Left lobe of liver (tissue), 2 donors: ENCODE results near the gene KRT34. TPM values are rescaled to one million over a fixed set of nuclear protein-coding genes. Genes with fewer than 3 reads are reported as not detected.

Experiments used
- ATAC-seq: fragments of 200-7000 bp; cut with Tn5 transposase; one replicate; pipeline ENCODE4 v1.9.1; 2020; ENCODE audit warnings: mild to moderate bottlenecking, moderate library complexity
- DNase-seq: peaks from one replicate; pipeline ENCODE4 v3.0.0-alpha.2; 2020; ENCODE audit warnings: low spot score
- total RNA-seq: library from RNA; stranded (reverse); gene quantifications from one replicate; pipeline ENCODE4 v1.2.1, GENCODE V29; 2021
- donor health status: DM: no; HTN: no; CAD: no; lungs with moderate emphysema.
- donor health status: DM: no; HTN: yes; CAD: no.

The KRT34 gene
- total RNA-seq, 1 donor from 2014 or later, result not detected

DNA sequence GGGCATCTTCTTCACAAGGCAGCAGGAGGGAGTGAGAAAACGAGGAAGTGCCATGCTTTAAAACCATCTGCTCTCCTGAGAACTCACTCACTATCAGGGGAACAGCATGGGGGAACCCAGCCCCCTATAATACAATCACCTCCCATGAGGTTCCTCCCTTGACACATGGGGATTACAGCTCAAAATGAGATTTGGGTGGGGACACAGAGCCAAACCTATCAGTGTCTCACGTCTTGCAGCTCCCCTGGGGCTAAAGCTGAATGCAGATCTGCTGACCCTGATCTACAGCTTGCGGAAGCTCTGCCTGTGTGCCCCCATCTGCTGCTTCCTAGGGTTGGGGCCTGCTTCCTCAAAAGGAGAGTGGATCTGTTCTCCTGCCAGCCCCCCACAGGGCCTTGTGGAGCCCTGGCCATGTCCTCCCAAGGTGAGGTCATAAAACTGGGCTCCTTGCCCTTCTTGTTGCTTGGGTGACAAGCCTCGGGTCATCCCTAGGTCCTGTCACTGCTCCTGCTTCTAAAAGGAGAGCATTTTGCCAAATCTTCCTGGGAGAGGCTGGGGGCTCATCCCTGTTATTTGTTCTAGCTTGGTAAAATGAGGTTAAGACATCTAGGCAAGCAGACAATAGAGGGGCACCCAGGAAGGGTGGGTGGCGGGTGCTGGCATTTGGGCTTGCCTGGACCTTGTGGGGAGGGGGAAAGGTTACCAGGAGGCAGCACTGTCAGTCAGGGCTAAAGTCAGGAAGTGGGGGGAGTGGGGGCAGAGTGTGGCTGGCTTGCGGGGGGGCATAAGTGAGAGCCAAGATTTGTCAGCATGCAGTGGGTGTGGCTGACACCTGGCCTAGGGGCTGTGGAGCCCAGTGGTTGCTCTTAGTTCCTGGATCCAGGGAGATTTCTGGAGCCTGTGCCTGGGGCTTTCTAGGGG, 47.5 kb downstream of the KRT34 start:
- DNase-seq (no peak), ATAC-seq (no peak)

DNA sequence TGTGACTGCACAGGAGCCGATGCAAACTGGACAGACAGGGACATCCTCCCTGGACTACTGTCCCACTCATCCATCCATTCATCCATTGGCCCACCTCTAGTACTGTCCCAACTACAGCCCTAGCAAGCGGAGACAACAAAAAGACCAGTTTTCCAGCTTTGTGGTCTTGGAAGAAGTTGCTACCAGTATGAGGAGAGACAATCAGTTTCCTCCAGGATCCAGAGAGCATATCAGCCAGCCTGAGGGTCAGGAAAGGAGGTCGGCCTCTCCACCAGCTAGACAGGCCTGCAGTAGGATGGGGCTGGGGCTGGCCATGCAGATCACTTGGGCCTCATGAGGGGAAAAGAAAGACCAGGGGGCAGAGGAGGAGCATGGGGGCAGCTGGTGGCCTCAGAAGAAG, 48.3 kb downstream of the KRT34 start:
- ATAC-seq (no peak), DNase-seq (no peak)

DNA sequence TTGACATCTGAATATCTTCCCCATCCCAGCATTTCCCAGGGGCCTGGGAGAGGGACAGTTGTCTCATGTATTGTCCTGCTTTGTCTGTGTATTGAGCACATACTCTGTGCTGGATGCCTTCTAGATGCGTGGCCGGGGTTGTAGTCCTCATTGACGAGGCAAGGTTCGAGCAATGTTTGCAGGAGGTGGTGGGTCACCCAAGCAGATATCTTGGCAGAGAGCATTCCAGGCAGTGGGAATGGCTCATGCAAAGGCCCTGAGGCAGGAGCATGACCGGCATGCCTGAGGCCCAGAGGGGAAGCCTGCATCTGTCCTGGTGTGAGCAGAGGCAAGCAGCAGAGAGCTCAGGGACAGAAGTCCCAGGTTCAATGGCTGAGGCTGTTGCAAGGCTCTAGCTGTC, 49.0 kb downstream of the KRT34 start:
- no peak for ATAC-seq
- no peak for DNase-seq

DNA sequence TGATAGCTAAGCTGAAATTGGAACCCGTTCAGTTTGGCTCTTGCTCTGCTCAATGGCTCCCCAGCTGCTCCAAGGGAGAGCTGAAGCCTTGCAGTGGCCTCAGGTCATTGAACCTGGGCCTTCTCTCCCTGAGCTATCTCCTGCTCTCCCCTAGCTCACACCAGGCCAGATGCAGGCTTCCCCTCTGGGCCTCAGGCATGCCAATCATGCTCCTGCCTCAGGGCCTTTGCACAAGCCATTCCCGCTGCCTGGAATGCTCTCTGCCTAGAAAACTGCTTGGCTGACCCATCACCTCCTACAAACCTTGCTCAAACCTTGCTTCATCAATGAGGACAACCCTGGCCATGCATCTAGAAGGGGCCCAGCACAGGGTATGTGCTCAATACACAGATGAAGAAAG, 49.9 kb downstream of the KRT34 start:
- no peak for ATAC-seq

GRCh38 chr17:41331606-41332005, 50.5 kb downstream of the KRT34 start:
- ATAC-seq (no peak), DNase-seq (no peak)

More for the DNA sequence above, 49.9 kb downstream of the KRT34 start:
- DNase-seq, result no peak

DNA sequence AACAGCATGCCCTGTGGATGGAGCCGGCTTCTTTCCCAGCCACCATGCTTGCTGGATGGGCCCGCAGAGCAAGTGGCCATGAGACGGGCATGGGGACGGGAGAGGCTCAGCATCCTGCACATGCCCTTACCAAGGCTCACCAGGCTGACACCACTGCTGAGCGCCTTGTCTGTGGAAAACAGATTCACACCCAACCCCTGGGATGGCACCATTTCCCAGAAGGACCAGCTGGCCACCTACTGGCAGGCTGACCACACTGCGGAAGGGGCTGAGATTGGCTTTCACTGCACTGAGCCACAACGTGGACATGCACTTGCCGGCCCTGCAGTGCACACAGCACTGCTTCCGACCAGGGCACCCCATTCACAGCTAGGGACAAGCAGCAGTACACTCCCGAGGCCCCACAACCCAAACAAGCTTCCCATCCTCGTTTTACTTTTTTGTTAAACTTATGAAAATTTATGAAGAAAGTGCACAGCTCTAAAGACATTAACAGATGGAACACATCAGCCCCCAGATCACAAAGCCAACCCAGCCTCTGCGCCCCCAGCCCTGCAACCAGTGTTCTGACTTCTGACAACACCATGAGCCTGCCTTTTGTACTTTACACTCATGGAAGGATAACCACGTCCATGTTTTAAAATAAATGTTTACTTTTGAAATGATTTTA, 52.7 kb downstream of the KRT34 start:
- DNase-seq (no peak), ATAC-seq (peak; percentile 79)

- no peak for DNase-seq
These were observed 53.9 kb downstream of the KRT34 start for GRCh38 chr17:41328207-41328606.

More at GRCh38 chr17:41328207-41328606, 53.9 kb downstream of the KRT34 start:
- ATAC-seq, result no peak

Other genes with a start within 250 kb of the KRT34 start
- not detected for gene KRTAP4-6, start 241.8 kb downstream of the KRT34 start, total RNA-seq
- gene KRTAP4-5, start 232.5 kb downstream of the KRT34 start, total RNA-seq, result not detected
- not detected for gene KRTAP4-4, start 221.6 kb downstream of the KRT34 start, total RNA-seq
- not detected for gene KRTAP4-3, start 214.1 kb downstream of the KRT34 start, total RNA-seq
- not detected for gene KRTAP4-2, start 204.1 kb downstream of the KRT34 start, total RNA-seq
- not detected for gene KRTAP4-1, start 197.4 kb downstream of the KRT34 start, total RNA-seq
- not detected for gene KRTAP9-1, start 192.4 kb downstream of the KRT34 start, total RNA-seq
- gene KRTAP9-2, start 155.7 kb downstream of the KRT34 start, total RNA-seq, result not detected
- not detected for gene KRTAP9-3, start 149.9 kb downstream of the KRT34 start, total RNA-seq
- gene KRTAP9-8, start 144.3 kb downstream of the KRT34 start, total RNA-seq, result not detected
- not detected for gene KRTAP9-4, start 132.6 kb downstream of the KRT34 start, total RNA-seq
- not detected for gene KRTAP9-9, start 126.9 kb downstream of the KRT34 start, total RNA-seq
- not detected for gene KRTAP9-6, start 116.9 kb downstream of the KRT34 start, total RNA-seq
- not detected for gene KRTAP9-7, start 106.6 kb downstream of the KRT34 start, total RNA-seq
- gene KRTAP29-1, start 79.5 kb downstream of the KRT34 start, total RNA-seq, result not detected
- not detected for gene KRTAP16-1, start 73.0 kb downstream of the KRT34 start, total RNA-seq
- not detected for gene KRTAP17-1, start 66.6 kb downstream of the KRT34 start, total RNA-seq
- not detected for gene KRT33A, start 31.5 kb downstream of the KRT34 start, total RNA-seq
- gene KRT33B, start 12.5 kb downstream of the KRT34 start, total RNA-seq, result not detected
- gene KRT31, start 15.3 kb upstream of the KRT34 start, total RNA-seq, result not detected
- not detected for gene KRT37, start 42.3 kb upstream of the KRT34 start, total RNA-seq
- gene KRT38, start 58.7 kb upstream of the KRT34 start, total RNA-seq, result not detected
- not detected for gene KRT32, start 85.1 kb upstream of the KRT34 start, total RNA-seq
- gene KRT35, start 98.8 kb upstream of the KRT34 start, total RNA-seq, result not detected
- not detected for gene KRT36, start 107.6 kb upstream of the KRT34 start, total RNA-seq
- not detected for gene KRT13, start 123.3 kb upstream of the KRT34 start, total RNA-seq
- 0.15 TPM for gene KRT15, start 136.6 kb upstream of the KRT34 start, total RNA-seq
- 5.7 TPM for gene KRT19, start 146.0 kb upstream of the KRT34 start, total RNA-seq
- not detected for gene KRT9, start 189.8 kb upstream of the KRT34 start, total RNA-seq
- not detected for gene KRT14, start 204.6 kb upstream of the KRT34 start, total RNA-seq
- not detected for gene KRT16, start 230.5 kb upstream of the KRT34 start, total RNA-seq
- not detected for gene KRT17, start 242.3 kb upstream of the KRT34 start, total RNA-seq